ENCODE measurements around the gene CDH2.
"Not testable (repeated sequence)": the region's sequence is repeated elsewhere in the genome, so short reads cannot be mapped to it uniquely, and the experiment has no call there.

Gene CDH2

DNA sequence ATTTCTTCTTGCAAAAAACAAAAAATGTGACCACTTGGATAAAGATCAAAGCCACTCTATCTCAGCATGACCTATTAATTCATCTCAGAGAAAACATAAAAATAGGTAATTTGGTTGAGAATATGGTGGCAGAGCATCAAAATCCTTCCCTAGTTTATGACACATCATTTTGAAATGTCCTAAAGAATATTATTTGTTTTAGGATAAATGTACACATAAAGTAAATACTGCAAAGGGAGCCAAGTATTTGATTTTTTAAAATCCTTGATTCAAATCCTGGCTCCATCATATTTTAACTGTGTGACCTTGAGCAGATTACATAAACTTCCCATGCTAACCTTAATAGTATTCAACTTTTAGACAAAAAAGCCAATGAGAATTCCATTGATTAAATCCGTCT, 206.6 kb downstream of the CDH2 start:
- DNase-seq = no peak

DNA sequence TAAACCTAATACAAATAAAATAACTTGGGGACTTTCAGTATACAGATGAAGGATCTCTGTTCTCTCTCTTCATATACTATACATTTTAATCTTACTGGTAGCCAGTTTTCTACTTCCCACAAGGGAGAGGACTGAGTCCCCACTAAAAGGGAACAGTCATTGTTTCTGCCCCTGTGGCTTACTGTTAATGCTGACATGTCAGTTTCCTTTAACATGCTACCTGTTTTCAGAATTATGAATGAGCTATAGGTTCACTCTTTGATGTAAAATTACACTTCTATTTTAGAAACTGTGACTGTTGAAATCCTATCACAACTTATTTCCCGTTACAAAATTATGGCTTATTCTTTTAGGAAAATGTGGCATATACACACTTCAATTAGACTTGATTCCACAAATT, 207.7 kb downstream of the CDH2 start:
- no peak for DNase-seq

DNA sequence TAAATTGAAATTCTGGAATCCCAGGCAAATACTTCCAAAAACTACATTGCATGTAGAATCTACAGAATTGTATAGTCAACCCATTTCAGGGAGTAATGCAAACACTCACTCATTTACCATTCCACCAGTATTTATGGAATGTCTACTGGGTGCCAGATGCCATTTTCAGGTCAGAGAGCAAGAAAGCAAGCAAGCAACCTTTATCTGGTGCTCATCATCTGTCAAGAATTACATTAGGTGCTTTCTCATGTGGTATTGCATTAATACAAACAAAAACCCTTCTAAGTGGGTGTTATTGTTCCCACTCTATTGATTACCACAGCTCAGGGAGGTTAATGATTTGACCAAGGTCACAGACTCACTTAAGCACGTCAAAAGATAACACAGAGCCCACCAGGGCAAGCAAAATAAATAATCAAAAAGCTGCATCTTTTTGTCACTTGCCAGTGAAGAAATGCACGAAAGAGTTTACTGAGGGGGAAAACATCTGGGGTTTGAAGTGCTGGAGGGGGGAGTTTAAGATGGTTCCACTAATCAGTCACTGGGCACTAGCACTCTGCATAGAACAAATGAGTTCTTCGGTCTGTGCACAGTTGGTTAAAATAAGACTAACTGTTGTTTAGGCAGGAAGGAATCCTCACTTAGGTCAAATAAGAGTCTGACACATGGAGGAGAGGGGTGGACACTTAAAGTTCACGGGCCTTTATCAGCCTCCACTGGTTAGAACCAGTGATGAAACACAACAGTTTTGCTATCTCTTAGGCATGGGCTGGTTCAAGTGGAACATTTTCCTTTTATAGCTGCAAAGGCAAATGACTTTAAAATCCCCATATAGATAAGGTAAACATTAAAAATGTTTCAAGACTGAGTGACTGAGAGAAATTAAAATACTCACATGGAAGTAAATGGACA, 208.8 kb downstream of the CDH2 start:
- DNase-seq = no peak

DNA sequence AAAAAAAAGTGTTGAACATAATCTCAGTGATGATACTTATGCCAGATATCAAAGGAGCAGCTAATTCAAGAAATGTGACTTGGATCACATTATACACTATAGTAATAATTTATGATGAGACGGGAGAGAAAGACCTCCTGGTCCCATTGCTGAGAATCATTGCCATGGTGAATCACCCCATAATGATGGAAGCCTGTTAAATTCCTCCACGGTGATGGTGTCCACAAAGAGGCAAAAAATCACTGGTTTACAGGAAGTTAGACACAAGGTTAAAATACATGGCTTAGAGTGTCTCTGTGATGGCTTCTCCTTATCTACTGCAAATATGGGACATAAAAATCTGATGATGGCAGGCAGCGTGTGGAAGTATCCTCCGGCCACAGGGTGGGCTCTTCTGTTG, 210.0 kb downstream of the CDH2 start:
- no peak for DNase-seq

DNA sequence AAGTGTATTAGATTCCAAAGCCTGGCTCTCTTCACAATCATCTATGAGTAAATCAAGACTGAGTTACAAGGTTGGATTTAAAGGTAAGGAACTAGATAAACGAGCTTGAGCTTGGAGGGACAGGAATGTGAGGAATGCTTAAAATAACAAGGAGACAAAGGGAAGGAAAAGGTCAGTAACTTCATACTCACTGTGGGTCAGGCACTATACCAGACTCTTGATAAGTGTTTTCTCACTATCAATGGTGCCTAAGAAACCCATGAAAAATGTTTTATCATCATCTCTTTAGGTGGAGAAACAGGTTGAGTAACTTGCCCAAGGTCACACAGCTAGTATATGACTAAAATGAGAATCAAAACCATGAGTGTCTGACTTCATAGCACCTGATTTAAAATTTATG, 212.1 kb downstream of the CDH2 start:
- DNase-seq = no peak

DNA sequence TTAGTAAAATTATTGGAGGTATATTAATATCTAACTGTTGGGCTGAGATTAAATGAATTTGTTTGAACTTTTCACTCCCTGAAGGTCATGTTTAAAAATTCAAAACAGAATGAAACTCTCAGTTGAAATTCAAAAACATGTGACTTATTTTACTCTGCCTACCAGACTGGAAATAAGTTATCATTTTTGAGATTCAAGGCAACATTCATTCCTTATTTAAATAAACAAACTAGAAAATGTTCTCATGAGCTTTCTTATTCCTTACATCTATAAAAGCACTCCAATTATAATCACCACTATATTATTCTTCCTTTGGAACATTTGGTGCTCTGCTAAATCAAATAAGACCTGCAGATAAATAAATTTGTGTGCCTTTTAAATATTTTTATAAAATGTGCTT, 217.8 kb downstream of the CDH2 start:
- no peak for DNase-seq

DNA sequence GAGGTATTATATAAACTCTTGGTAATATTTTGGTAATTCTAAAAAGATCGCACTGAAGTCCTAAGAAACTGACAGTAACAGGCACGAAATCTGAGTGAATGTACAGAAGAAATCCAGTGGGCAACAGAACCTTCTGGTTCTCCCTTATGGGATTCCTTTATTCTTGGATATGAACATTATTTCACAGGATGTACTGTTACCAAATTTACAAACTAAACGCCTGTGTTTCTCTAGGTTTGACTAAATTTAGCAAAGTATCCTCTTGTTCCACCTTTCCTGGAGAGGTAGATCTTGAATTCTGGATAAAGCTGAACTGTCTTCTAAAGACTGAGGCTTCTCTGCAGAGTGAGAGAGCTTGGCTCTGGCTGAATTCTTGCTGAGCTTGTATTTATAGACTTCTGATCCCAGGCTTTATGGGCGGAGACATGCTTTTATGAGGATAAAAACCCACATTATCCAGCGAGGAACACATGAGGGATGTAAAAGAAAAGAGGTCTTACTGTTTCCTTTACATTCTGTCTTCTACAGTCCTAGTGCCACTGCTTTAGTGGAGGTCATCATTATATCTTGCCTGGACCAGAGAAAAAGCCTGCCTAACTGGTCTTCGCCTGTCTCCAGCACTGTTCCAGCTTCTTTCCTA, 220.8 kb downstream of the CDH2 start:
- DNase-seq = no peak

DNA sequence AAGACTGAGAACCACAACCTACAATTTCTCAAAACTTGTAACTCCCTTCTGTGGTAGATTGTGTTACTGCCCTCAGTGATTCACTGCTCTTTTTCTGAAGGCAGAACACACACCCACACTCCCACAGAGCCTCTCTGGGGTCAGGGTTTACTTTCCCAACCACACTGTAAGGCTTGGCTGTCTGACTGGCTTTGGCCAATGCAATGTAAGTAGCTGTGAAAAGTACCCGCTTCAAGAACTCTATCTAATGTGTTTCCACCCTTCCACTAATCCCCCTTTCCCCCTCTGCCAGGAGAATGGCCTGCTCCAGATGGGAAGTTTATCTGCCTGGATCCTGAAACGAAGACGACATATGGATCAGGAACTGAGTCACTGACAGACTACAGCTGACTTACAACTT, 222.7 kb downstream of the CDH2 start:
- DNase-seq = peak; percentile 92

DNA sequence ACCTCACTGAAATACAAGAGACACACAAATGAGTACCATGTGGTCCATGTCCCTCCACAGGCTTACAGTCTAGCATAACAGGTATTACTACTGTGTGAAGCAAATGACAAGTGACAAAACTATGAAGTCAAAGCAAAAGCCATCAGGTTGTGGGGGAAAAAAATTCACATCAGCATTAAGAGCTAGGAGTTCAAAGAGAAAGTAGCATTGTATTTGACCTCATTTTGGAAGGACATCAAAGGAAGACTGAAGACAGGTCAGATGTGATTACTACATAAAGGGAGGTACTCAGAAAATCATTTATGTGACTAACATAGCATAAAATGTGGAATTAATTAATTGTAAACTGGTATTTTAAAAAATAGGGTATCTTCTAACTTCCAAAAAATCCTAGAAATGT, 224.2 kb downstream of the CDH2 start:
- no peak for DNase-seq

DNA sequence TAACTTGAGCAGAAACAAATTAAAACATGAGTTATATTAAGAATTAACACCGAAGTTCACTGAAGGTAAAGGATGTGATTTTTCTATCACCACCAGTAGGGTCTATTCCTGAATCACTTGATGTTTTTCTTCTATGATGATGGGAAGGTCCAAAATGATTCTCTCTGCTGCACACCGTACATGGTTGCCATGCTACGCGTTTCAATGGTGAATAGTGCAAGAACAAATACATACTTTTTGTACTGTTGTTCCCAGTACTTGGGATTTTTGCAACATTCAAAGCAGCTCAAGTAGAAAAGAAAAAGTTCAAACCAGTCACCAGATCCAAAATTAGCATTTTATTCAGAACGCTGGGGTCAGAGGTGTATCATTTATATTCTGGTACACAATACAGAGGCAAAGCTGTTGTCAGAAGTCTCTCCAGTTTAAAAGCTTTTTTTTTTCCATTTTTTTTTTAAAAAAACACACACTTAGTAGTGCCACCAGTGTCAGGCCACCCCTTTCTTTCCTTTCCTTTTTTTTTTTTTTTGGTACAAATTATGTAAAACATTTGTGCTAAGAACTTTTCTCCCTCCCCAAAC, 226.2 kb downstream of the CDH2 start:
- no peak for DNase-seq

DNA sequence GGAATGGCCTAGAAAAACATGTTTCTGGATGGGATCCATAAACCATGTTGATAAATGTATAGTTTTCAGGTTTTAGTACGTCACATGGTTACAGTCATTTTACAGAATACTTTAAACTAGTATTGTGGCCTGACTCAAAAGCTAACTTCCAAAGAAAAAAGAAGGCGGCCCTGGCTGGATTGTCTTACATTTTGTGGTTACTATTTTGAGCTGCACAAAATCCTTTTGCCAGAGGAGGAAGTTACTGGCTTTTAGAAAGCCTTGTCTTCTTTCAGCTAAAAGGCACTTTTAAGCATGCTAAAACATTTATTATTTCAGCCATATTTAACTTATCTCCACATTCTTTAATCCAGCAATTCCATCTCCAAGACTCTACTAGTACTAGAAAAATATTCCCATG, 227.9 kb downstream of the CDH2 start:
- DNase-seq = no peak

DNA sequence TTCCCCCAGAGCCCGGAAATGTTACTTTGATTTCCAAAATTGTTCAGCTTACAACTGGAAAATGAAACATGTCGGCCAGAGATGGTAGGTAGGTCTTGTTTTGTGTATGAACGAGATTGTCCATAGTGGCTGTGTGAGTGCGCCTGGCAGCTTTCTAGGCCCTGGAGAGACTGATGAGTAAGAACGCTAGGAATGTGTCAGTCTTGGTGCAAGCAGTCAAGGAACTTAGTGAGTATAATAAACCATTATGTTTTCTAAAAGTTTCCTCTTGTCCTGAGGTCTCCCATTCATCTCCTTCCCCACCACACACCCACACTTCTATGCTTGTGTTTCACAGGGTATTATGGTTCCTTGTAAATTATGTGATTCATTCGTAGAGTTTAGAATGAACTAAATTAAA, 234.2 kb downstream of the CDH2 start:
- DNase-seq = no peak

DNA sequence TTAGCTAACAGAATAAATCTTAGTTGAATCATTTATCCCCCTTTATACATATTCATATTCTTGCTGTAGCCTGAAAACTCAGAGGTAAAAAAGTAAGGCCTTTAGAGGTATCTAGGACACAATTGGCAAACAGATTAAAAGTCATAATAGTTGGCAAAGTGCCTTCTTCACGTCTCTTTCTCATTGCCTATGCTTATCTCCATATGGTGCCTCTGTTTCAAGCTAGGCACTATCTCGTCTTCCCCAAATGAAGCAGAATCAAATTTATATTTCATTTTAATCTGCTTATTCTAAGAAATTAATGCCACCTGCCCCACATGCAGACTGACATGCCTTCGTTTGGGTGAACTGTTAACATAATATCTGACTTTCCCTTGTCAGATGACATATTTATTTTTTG, 245.4 kb downstream of the CDH2 start:
- DNase-seq = no peak

DNA sequence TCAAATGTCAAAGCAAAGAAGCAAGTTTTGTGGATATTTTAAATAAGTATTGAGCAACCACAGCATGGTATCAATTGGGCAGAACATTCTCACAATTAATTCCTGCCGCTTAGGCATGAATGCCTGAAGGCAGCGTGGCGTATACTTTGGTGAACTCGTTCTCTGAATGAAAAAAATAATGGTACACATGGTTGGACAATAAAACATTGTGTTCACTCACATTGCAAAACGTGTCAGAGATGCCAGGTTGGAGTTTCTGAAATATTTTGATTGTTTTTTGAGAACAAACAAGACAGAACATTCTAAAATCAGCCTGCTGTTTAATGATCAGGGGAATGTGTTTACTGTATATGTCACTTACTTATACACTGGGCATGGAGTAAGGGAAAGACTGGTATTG, 254.2 kb downstream of the CDH2 start:
- DNase-seq = no peak

DNA sequence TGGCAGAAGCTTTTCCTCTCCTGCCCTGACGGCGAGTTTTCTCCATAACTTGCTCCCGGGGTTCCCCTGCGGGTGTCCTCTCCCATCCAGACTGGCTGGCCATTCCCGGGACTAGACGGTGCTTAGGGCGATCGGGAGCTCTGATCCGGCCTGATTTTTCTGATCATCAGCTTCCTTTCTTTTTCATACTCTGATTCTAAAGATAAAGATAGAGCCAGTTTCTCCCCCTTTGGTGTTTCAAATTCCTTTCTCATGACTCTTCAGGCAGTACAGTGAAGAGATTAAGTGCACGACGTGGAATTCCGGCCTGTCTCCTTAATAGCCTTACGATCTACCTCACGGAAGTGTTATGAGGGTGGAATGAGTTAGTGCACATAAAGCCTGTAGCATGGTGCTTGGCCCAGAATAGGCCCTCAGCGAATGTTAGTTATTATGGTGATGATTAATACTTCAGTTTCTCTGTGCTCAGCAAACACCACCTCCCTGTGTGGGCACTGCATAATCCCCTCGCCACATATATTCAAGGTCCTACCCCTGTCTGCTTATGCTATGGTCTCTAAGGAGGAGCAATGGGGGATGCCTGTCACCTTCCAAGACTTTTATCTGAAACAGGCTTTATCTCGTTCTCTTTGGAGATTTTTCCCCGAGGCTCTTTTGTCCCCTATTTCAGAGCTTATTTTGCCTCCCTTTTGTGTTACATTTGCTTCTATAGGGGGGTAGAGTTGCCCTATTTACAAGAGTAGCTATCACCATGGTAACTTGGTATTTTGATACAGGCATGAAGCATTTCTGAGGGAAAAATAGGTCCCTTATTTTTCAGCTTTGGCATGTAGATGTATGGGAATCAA, 254.8 kb downstream of the CDH2 start:
- DNase-seq = no peak

DNA sequence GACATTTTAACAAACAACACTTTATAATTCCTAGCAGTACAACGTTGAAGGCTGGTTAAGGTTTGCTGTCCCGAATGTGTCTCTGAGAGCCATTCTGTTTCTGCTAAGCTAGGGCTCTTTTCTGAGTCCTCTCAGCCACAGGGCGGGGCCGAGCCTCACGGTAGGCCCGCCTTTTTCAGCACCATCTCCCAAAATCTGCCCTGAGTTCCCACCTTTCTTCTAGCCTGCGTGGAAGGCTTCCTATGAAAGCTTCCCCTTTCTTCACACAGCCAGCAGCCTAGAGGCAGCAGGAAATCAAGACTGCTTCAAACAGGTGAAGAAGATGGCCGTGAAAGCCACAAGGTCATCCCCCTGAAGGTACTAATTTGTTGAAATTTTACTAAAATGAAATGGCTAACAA, 255.5 kb downstream of the CDH2 start:
- DNase-seq = no peak

DNA sequence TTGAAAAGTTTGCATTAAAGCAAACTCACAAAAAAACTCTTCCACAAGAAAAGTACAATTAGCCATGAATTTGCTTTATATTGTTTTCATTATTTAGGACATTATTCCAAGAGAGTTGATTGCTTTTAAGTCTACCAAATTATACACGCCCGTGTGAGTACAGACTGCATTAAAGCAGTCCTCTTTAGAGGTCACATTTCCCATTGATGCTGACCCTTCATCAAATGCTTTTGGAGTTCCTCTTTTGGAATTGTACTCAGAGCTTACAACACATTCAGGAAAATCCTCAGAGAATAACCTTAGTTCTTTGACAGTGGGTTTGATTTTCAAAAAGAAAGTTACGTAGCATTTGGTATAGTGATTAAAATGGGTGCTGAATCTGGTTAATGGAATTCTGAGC, 256.1 kb downstream of the CDH2 start:
- no peak for DNase-seq

DNA sequence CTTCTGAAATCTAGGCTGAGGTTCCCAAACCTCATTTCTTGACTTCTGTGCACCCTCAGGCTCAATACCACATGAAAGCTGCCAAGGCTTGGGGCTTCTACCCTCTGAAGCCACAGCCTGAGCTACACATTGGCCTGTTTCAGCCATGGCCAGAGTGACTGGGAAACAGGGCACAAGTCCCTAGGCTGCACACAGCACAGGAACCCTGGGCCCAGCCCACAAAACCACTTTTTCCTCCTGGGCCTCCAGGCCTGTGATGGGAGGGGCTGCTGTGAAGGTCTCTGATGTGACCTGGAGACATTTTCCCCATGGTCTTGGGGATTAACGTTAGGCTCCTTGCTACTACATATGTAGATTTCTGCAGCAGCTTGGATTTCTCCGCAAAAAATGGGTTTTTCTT, 270.7 kb downstream of the CDH2 start:
- DNase-seq = not testable (repeated sequence)

DNA sequence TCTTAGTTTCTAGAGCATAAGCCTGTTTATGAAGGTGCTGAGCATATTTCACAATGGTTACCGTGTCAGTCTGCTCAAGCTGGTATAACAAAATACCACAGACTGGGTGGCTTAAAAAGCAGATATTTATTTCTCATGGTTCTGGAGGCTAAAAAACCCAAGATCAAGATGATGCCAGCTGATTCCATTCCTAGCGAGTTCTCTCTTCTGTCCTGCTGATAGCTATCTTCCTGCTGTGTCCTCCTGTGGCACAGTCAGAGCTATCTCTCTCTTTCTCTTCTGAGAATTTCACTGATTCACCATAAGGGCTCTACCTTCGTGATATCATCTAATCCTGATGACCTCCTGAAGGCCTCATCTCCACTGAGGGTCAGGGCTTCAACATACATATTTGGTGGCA, 273.0 kb downstream of the CDH2 start:
- DNase-seq = no peak

DNA sequence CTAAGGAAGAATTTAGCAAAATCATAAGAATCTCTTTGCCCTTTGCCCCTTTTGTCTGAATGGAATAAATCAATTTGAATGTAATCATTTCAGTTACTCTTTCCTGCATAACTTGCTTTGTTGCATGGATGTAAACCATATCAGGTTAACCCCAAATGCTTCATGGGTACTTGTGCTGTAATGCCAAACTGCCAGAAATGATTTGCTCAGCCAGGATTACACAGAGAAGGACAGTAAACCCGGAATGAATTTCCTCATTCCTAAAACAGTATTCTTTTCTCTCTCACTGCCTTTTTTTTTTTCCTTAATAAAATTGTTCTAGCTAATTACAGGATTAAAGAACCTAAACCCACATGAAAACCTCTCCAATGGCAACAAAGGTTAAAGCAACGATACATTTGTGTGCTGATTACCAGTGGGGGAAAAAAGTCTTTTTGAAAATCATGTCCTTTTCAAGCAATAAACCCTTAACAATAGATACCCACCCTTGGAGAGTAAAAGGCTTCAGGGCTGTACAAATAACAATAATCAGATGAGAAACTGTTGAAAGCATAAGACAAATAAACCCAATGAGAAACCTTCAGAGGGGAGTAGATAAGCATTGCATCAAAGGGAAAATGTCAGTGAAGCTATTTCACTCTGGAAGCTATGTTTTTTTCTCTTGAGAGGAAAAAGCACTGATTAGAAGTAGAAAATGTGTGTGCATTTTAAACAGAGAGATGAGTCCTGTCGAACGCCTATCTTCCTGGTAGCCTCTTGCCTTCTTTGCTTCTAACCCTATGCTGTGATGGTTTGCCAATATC, 275.3 kb downstream of the CDH2 start:
- DNase-seq = no peak
